Hepatocyte (in vitro differentiated cells): ENCODE measurements around the gene CTNNA3.

Experiments used
- CTCF ChIP-seq: fragments of 200-600 bp; sonication (generic); IDR thresholded peaks from 2 replicates; pipeline ENCODE4 v1.5.1; 2016; ENCODE audit warnings: antibody characterized with exemption, mild to moderate bottlenecking; ENCODE audit not compliant: poor library complexity
- EZH2 ChIP-seq: fragments of 200-600 bp; sonication (generic); IDR thresholded peaks from 2 replicates; pipeline ENCODE4 v1.6.1; 2016; ENCODE audit warnings: antibody characterized with exemption, mild to moderate bottlenecking, borderline replicate concordance

- TF ChIP-seq CTCF (no peak), EZH2 (no peak)
Observed at GRCh38 chr10:67261300-67261797, 434.6 kb downstream of the CTNNA3 start.
